HG03066 (cell line): ENCODE data around the gene ANTXR1.

ENCODE experiments used
- ATAC-seq: cut with Tn5 transposase; IDR thresholded peaks from one replicate; pipeline ENCODE4 v1.9.1; 2021; ENCODE audit warnings: low read depth; ENCODE audit not compliant: unreplicated experiment

Gene ANTXR1

GRCh38 chr2:69001879-69002278 is 11.1 kb upstream of the ANTXR1 start:
- ATAC-seq, result no peak

DNA sequence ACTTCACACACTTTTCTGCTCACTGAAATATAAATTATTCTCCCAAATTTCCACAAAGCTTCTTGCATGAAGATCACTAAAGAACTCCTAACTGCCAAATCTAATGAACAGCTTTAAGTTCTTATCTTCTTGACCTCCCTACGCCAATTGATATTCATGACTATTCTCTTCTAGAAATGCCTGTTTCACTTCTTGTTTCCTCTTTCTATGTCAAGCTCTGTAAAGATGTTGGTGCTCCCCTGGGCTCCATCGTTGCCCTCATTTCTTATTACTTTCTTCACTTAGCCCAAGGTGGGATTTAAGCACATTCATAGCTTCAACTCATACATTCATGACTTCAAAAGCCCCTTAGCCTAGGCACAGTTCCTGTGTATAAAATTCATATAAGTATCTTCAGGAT is 9.2 kb upstream of the ANTXR1 start:
- no peak for ATAC-seq

- no peak for ATAC-seq
Measured at GRCh38 chr2:69007169-69007568, 5.8 kb upstream of the ANTXR1 start.

- ATAC-seq, result no peak
Measured at GRCh38 chr2:69007603-69008002, 5.4 kb upstream of the ANTXR1 start.

GRCh38 chr2:69010437-69011194 is 2.4 kb upstream of the ANTXR1 start:
- no peak for ATAC-seq

GRCh38 chr2:69011611-69012157 is 1.3 kb upstream of the ANTXR1 start:
- ATAC-seq, result no peak

- no peak for ATAC-seq
Measured at GRCh38 chr2:69012310-69013141, 453 bp upstream of the ANTXR1 start.

DNA sequence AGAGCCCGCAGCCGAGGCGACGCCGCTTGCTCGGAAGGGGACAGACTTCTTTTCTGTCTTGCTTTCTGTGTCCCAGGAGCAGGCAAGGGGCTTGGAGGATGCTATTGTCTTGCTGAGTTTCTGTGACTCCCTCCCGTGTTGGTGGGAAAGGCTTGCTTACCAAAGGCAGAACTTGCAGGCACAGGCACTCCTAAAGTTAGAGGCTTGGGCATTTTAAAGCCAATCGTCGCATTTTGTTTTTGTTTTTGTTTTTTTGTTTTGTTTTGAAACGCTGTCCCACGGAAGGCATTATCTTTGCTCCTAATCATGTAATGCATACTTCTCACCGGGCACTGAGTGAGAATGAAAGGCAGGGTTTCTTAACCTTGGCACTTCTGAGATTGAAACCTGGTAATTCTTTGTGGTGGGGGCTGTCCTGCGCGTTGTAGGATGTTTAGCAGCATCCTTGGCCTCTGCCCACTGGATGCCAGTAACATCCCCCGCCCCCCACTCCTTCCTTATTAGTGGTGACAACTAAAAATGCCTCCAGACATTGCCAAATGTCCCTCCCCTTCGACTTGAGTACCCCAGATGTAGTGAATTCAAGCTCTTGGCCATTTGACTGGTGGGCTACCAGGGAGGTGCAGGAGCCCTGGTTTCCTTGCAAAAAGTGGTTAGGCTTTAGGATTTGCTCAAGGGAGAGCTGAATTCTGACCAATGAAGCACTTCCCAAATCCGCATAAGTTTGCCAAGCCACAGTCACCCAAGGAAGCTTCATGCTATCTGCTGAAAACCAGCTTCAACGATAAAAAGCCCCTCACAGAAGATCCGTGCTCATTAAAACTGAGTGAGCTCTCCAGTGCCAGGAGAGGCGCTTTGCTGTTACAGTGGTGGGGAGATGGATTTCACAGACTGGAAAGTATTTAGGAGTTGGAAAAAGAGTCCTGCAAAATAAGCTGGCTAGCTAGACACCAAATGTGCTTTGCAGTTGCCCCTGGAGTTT is 1.2 kb downstream of the ANTXR1 start:
- no peak for ATAC-seq

GRCh38 chr2:69017080-69017479 is 4.1 kb downstream of the ANTXR1 start:
- ATAC-seq, result no peak

DNA sequence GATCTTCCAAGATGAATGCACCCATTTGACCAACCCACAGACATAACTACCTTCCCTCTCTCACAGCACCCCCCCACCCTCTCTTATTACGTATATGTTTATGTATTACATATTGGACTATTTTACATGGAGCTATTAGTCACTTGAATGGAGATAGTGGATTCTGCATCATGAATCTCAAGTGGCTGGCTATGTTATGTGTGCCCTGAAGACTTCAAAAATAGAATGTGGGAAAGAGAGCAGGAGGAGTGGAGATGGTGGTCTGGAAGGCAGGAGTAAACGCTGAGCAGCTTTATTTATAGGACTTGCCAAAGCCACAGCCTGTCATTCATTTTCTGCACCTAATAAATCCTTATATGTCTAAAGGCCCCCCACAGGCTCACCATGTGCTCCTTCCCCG is 4.9 kb downstream of the ANTXR1 start:
- ATAC-seq, result no peak

- no peak for ATAC-seq
Measured at GRCh38 chr2:69018678-69019095, 5.7 kb downstream of the ANTXR1 start.

- ATAC-seq, result no peak
Measured at GRCh38 chr2:69020496-69021426, 7.8 kb downstream of the ANTXR1 start.

GRCh38 chr2:69021727-69022126 is 8.7 kb downstream of the ANTXR1 start:
- no peak for ATAC-seq

DNA sequence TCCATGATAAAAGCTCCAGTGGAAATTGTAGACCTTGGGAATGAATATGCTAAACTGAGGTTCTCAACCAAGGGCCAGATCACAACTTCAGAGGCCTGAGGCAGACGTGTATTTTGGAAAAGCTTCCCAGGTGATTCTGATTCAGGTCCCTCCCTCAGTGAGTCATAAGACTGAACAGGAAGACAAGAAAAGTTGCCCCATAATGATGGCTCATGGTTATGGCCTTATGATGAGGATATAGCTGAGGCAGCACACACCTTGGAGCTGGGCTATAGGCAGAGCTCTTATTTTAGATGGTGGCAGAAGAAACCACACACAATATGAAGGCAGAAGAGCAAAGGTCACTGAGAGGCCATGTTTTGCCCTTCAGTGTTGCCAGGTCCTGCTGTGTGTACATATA is 9.6 kb downstream of the ANTXR1 start:
- no peak for ATAC-seq

- no peak for ATAC-seq
Measured at GRCh38 chr2:69023236-69023635, 10.3 kb downstream of the ANTXR1 start.

DNA sequence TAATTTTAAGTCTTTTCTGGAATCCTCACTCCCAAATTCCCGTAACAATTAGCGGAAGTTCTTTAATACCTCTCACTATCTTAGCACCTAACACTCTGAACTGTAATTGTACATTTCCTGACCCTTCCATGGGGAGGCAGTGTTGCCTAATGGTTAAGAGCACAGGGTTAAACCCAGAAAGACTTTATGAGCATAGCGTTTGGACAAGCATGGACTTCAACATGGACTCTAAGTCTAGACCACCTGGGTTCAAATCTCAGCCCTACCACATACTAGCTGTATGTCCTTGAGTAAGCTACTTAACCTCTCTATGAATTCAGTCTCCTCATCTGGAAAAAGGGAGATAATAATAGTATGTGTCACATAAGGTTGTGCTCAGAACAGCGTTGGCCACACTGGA is 13.0 kb downstream of the ANTXR1 start:
- ATAC-seq, result no peak

GRCh38 chr2:69026691-69027459 is 13.9 kb downstream of the ANTXR1 start:
- no peak for ATAC-seq

DNA sequence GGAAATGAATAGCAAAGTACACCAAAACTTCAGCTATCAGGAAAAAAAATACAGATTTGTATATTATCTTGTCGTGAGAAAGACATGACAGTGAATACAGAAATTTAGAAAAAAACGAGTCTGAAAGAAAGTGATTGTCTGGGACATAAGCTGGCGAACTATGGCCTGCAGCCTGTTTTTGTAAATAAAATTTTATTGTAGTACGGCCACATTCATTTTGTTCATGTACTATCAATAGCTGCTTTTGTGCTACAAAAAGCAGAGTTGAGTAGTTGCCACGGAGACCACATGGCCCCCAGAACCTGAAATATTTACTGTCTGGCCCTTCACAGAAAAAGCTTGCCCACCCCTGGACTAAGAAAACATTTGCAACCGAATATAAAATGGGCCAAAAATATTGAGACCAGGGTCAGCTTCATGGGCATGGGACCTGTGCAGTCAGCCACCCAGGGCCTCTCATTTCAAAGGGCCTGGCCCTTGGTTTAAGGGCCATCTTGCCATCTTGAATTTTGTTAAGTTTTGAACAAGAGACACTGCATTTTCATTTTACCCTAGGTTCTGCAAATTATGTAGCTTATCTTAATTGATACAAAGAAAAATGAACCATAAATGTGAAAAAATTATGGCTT is 17.9 kb downstream of the ANTXR1 start:
- no peak for ATAC-seq
